ENCODE measurements around the gene KRT1.

The KRT1 gene

DNA sequence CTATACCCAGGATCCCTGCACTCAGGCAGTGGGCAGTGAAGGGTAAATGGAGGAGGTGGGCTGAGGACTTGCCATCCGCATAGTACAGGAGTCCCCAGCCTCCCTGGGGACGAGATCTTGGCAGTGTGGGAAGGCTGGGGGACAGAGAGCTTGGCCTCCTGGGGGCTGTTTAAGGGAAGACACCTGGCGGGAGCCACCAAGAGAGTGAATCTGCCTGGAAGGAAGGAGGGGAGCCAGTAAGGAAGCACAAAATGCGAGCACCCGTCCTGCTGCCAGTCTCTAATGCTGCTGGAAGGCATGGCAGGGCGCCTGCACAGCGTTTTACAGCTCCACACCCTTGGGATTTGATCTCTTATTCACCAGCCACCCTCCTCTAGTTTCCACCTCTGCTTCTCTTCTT, 20.8 kb downstream of the KRT1 start:
- DNase-seq, result peak; percentile 42

DNA sequence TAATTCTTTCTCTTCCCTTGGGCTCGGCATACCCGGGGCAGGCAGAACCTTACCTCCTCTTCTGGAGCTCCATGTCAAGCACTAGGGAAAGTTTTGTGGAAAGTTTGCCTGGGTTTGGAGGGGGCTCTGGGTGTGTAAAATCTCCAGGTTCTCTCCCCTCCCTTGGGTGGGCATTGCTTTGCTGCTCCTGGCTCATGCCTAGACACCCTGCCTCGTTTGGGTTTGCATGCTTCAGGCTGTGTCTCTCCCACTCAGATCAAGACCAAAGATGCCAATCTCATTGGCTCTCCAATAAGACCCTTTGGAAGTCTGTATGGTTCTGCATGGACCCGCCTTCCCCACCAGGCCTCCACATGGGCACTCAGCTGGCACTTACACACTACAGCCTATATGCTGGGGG, 22.0 kb downstream of the KRT1 start:
- DNase-seq, result no peak

DNA sequence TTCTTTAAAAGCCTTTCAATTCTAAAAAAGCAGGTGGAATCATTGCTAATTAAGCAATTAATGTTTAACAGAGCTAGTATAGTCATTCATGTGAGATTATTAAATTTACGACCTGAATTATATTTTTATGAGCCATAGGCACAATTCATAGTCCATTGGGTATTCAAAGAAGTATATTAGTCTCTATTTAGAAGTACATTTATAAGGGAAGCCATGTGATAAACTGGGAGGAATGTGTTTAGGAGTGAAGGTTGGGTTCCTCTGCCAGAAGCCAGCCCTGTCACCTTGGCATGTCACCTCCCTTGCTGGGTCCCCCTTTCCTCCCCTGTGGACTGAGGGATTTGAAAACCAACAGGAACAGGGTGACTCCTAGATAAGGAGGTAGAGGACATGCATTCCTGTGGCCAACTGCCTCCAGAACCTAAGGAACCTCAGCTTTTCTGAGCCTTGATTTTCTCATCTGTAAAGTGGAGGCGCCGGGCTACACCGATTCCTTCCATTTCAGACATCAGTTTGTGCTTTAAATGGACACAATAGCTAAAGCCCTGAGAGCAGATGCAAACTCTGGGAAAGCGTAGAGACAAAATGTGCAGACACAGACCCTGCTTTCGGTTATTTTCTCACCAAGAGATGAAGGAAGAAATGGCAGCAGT, 22.8 kb downstream of the KRT1 start:
- DNase-seq, result no peak

DNA sequence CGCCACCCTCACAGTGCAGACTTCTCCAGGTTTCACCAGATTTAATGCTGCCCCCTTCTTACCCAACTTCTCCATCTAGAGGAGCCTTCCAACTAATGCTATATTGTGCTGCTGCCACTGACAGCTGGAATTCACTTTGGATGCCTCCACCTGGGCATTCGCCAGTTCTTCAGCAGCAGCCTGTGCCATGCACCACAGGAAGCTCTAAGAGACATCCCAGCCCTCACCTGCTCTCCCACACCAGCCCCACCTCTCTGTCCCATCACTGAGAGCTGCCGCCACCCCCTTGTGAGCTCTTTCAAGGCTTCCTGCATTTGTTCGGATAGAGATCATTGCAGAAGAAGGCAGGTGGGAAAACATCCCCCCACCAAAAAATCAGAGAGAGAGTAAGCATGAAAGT, 23.6 kb downstream of the KRT1 start:
- peak; percentile 32 for DNase-seq

DNA sequence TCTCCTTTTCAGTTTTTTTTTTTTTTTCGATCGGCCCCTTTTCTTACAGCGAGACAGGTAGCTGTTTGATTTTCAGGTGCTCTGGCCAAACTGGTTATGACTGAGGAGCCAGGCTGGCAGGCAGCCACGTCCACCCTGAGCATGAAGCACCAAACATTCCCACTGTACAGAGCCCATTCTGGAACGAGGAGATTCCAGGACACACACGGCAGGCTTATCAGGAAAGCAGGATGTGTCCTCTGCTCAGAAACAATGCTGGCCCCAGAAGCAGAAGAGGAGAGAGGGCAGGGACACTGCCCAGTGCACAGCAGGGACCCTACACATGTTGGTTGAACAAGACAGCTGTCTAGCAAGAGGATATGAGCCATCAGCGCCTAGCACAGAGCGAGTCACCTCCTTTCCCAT, 24.5 kb downstream of the KRT1 start:
- DNase-seq, result no peak

DNA sequence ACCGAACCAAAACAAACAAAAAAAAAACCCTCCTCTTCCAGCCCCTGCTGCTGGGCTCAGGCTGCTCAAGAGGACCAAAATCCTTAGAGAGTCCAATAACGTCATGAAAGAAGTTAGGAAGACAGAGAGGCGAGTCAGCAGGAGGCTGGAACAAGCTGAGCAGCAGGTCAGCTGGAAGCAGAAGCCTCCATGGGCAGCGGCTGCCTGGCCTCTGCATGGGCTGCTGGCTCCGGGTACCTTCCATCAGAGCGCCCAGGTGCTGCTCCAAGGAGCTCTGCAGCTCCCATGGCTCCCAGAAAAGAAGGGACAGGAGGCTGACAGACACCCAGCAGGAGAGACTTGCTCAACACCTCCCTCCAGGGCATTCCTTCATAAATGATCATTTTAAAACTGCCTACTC, 25.0 kb downstream of the KRT1 start:
- DNase-seq, result no peak

DNA sequence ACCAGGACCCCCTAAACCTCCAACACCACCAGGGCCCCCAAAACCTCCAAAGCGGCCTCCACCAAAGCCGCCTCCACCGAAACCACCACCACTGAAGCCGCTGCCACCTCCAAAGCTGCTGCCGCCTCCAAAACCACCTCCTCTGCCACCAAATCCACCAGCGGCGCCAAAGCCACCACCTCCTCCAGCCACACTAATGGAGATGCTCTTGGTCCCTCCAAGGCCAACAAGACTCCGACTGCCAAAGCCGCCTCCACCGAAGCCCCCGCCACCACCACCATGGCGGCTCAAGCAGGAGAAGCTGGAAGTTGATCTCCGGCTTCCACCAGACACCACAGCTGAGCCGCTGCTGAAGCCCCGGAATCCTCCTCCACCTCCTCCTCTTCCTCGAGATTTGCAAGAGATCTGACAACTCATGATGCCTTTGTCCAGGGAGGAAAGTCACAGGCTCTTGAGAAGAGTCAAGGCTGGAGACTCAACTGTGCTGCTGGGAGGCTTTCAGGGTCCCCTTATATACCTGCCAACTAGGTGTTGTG, 28.4 kb downstream of the KRT1 start, which contains the start of gene KRT2:
KRT2 (minus strand) TSS at position 486 of the 536 bp plus-strand sequence; CDS start at position 417, 69 bp downstream.
- no peak for DNase-seq

DNA sequence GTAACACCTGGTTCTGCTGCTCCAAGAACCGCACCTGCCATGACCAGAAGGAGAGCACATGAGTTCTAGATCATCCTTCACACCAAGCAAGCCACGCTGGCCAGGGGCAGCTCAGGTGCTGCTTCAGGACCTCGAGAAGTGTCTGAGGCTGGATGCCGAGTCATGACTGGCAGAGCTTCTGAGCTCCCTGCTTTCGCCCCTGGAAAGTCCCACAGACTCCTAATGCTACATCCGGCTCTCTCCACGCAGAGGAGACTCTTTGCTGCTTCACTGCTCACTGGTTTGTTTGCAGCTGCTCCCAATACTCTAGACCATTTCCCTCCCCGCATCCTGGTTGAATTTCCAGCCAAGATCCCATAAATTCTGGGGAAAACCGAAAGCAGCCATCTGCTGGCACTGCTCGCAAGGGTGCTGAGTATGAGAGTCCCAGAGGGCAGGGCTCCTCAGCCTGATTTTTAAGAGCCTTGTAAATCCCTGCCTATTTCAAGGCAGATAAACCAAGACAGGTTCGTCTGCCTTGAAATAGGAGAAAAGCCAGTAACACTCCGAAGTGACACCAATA, 29.6 kb downstream of the KRT1 start:
- DNase-seq, result peak; percentile 50

DNA sequence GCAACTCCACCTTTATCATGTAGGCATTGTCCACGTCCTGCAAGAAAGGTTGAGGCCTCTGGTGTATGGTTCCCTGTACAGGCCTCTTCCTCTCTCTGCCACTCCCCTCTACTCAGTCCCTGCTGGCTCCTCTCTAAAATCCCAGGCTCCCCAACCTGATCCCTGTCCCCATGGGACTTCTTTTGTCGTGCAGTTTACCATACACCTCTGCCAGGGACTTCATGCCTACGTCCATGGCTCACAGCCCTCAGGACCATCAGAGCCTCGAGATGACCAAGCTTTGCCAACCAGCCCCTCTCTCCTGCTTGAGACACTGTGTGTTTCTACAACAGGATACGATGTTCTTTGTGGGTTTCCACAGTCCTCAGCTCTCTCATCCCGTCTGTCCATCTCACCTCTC, 31.1 kb downstream of the KRT1 start:
- no peak for DNase-seq

DNA sequence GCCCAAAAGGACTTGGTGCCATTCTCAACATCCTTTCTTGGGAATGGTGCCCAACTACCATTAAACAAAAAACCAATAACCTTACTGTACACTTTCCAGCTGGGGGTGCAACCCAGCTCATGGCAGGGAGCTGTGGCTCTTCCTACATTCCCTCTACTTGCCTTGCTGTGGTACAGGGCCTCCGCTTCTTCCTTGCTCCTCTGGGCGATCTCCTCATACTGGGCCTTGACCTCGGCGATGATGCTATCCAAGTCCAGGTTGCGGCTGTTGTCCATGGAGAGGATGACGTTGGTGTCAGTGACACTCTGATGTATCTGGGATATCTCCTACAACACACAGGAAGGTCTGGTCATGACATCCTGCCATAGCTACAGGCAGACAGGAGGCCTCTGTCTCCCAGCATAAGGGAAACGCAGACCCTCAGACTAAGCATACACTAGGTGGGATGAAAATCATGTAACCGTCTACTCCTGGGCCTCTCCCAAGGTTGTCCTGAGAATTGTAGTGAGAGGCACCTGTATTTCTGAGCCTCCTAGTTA, 32.1 kb downstream of the KRT1 start:
- no peak for DNase-seq

DNA sequence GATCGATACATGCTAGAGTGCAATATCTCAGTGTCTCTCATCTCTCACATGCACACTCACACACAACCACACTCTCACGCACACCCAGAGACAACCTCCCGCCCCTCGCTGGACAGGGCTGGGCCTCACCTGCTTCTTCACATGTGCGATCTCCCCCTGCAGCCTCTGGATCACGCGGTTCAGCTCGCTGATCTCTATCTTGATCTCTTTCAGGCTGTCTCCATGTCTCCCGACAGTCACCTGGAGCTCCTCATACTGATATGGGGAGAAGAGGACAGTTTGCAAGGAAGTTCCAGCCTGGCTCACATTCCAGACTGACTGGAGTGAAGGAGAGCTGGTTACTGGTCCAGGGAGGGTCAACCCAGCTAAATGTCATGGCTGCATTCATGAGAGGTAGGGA, 32.6 kb downstream of the KRT1 start:
- DNase-seq, result no peak

DNA sequence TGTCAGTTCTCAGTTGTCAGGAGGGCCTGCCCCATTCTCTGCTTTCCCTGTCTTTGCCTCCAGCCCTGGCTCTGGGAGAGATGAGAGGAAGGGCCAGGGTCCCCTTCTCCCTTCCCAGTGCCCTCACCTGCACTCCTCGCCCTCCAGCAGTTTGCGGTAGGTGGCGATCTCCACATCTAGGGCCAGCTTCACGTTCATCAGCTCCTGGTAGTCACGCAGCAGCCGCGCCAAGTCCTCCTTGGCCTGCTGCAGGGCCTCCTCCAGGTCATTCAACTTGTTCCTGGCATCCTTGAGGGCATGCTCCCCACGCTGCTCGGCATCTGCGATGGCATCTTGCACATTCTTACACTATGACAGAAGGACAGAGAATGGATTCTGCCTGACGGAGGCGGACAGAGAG, 33.6 kb downstream of the KRT1 start:
- DNase-seq, result no peak

DNA sequence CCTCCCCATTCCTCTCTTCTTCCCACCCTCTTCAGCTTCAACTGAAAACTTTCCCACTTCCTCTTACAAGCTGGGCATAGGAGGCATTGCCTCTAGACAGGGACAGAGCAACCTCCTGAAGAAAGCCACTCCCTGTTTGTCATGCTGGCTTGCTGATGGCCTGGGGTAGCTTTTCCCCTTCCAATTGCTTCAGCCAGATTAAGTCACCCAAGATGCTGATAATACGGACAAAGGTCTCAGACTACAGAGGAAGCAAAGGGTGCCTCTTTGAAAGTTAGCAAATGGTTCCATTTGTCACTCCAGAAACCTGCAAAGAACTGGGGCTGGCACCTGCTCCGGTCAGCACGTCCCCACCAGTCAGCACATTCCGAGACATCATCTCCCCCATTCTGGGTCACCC, 34.2 kb downstream of the KRT1 start:
- no peak for DNase-seq

DNA sequence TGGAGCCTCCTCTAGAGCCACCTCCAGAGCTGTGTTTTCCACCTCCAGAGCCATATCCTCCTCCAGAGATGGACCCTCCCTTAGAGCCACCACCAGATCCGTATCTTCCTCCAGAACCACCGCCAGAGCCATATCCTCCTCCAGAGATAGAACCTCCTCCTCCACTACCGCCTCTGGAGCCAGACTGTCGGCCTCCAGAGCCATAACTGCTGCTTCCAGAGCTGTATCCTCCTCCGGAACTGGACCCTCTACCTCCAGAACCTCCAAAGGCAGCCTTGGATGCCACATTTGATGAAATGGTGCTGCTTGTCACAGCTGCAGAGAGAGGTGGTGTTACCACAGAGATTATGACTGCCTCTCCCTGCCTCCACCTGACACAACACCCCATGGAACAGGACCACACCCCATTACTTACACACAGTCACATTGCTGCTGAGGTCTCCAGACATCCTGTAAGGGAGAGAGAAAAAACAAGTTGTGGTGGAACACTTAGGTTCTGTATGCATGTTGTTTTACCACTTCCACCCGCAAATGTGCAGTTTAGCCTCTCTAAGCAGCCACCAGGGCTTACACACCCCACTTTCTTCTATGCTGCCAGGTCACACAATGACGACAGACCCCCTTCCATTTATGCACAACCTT, 35.0 kb downstream of the KRT1 start:
- DNase-seq, result no peak

DNA sequence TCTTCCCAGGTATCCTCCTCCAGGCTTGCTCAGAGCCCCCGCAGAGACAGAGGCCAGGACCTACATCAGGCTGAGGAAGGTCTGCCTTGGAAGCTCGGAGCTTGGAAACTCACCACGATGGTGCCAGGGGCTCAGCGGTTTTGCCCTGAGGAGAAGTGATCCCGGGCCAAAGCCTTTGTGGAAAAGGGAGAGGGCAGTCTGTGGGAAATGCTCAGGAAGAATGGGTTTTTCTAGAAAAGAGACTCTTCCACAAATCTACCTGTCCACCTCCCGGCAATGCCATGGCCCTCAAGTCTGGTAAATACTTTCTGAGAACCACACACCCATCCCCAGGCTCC, 36.2 kb downstream of the KRT1 start:
- DNase-seq, result no peak

DNA sequence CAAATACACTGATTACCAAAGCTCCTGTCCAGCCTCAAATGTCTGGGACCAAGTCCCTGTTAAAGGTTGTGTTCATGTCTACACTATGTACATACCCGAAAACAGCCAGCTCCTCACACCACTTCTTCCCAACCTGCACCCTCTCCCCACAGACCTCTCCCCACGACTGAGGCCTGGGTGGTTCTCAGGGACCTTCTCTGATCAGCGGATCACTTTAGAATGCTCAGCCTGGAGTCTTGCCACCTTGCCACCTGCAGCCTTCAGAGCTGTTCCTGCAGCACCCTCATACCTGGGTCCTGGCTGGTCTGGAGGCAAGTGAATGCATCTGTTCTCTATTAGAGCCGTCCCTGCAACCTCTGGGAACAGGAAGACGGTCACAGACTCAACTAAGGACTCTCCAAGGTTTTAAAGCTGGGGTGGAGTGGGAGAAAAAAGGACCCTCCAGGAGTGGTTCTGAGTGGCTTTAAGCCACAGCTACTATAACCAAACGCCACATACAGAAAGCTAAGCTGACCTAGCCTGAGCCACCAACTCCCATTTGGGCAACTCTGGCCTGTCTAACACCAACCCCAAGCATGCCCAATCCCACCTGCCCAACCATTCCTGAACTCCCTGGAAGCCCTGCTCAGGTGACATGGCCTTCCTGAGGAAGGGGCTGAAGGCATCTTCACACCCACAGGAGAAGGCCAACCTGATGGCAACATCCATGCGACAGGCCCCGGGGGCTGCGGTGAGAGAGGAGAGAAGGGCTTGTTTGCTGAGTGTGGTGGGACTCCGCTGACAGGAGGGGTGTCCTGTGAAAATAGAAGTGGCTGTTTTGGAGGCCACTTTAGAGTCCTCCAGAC, 36.8 kb downstream of the KRT1 start:
- DNase-seq, result no peak

DNA sequence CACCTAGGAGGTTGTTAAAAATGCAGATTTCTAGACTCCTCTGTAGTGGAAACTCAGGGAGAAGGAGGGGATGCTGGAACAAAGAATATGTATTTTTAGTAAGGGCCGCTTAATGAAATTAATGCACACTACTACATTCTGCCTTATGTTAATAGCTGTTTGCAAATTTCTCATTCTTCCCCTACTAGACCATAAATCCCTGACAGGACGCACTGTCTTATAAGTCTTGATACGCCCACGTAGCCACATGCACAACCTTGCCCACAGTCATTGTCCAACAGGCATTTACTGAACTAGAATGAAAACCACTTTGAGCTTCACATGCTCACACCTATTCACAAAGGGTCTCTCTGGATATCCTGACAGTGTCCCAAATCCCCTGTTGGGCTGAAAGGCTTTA, 38.7 kb downstream of the KRT1 start:
- no peak for DNase-seq

DNA sequence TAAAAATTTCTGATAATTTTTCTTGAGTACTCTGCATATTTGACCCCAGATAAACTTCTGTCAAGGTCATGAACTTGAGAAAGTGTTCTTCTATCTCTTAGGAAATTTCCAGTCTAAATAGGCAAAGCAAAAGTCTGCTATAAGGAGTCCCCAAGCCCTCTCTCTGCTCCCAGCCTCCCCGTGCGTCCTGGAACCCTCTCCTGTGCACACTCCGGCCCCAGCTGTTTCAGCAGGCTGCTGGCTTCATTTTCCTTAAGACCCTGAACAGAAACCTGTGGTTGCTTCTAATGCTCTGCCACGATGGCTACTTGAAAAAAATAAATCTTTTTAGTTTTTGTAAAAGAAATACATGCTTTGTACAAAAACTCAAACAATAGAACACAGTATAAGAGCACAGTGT, 42.9 kb downstream of the KRT1 start:
- no peak for DNase-seq

DNA sequence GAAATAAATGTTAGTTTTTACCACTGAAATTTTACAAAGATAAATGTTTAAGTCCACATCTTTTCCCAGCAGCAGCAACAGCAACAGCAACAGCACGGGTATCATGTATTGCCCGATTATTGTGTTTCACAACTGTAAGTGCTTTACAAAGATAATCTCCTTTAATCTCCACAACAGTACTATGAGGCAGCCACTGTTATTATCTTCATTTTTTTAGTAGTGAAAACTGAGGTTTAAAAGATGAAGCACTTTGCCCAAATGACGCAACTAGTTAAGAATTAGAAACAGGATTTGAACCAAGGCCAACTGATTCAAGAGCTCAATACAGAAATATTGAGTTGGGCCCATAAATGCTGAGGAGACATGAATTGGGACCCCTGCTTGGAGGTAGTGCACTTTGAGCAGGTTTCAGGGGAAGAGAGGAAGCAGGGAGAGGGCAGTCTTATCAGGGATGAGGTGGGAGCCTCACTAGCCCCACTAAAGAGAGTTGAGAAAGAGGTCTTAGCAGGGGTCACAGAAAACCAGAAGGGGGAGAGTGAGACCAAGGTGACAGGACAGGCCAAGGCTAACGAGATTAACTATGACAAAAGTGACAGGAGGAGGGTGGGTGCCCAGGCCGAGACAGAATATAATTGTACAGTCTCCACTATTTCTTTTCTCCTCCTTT, 43.5 kb downstream of the KRT1 start:
- DNase-seq, result no peak

DNA sequence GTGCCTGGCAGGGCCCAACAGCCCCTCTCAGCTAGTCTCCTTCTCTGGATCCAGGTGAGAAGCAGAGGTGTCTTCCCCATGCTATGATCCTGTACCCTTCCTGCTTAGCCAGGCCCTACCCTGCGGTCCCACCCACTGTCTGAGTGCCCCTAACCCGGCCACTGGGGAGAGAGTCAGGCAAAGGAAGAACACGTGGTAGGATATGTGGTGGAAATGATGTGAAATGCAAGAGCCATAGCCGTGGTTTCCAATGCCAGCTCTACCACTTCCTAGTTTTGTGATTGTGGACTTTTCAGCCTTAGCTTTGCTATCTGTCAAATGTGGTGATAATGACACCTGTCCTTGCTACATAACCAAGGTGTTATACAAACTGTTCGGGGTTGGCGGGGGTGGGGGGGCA, 44.0 kb downstream of the KRT1 start:
- DNase-seq, result no peak

DNA sequence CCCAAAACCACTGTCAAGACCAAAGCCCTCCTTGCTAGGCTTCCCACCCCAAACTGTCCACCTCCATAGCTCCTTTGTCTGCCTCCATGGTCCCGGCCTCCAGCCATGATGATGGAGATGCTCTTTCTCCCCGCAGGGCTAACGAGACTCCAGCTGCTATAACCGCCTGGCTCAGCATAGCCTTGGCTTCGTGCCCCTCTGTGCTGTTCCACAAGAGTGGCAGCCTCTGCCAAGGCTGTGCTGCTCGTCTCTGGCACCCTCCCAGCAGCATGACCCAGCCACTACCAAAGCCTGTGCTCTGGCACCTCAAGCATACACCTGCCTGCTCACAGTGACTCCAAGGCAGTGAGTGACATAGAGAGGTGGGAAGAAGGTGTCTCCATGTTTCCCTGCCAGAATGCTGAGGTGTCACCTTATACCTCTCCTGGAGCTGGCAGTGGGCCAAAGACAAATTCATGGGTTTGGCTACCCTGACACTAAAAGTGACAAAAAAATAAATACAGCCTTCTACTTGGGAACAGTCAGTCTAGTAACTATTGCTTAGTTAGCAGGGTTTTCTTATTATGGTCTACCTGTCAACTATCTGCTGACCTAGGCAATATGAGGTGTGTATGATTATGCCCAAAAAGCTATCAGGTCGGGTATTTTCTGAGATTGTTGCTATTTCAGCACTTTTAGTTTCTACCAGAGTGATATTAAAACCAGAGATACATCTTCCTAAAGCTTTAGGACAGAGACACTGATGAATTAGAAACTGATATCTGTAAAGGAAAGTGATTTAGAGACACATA, 45.7 kb downstream of the KRT1 start:
- peak; percentile 70 for DNase-seq

DNA sequence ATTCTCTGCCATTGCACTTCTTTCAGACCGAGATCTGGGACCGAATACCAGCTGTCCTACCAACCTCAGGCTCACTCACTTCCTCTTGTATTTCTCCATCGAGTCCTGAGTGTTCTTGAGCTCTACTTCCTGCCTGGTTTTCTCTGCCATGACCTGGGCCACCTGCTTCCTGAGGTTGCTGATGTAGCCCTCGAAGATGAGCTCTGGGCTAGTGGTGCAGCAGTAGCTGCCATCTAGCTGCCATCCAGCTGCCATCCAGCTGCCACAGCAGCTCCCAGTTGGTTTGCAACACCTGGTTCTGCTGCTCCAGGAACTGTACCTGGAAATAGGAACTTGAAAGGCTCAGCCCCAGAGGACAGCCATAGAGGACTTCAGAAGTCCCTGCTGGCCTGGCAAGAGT, 46.8 kb downstream of the KRT1 start:
- DNase-seq, result no peak

All from NCI-H2171 (cell line).